ENCODE results near the gene RTL5.

DNA sequence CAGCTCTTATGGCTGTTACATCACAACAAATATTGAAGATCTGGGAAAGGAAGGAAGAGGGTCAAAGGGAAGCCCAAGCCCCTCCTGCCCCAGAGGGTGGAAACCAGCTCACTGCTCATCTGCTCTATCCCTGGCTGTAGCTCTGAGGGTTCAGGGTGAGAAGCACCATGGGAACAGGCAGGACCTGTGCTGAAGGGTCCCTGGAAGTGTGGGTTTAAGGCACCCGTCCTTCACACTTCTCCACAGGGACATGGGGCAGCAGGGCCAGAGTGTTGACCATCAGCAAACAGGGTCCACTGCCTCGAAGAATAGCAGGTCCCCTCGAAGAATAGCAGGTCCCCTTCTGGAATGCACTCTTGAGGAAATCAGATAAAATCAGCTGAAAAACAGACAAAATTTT is 4.4 kb downstream of the RTL5 start:
- TF ChIP-seq, protein P1, sequence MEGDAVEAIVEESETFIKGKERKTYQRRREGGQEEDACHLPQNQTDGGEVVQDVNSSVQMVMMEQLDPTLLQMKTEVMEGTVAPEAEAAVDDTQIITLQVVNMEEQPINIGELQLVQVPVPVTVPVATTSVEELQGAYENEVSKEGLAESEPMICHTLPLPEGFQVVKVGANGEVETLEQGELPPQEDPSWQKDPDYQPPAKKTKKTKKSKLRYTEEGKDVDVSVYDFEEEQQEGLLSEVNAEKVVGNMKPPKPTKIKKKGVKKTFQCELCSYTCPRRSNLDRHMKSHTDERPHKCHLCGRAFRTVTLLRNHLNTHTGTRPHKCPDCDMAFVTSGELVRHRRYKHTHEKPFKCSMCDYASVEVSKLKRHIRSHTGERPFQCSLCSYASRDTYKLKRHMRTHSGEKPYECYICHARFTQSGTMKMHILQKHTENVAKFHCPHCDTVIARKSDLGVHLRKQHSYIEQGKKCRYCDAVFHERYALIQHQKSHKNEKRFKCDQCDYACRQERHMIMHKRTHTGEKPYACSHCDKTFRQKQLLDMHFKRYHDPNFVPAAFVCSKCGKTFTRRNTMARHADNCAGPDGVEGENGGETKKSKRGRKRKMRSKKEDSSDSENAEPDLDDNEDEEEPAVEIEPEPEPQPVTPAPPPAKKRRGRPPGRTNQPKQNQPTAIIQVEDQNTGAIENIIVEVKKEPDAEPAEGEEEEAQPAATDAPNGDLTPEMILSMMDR (IDR thresholded peaks at IDR 0.05): no peak
- TF ChIP-seq ZFX (IDR thresholded peaks at IDR 0.05; ENCODE audit: borderline replicate concordance): no peak
